Activated CD4-positive, alpha-beta T cell treated with anti-CD3 and anti-CD28 coated beads, Interleukin-2, amount 50 U/mL, for 48 hours (primary cell): ENCODE measurements around the gene CASZ1.

ENCODE experiments used
- DNase-seq, 2 experiments: peaks; one replicate each; pipeline ENCODE4 v3.0.0-alpha.2; 2020

Gene CASZ1

DNA sequence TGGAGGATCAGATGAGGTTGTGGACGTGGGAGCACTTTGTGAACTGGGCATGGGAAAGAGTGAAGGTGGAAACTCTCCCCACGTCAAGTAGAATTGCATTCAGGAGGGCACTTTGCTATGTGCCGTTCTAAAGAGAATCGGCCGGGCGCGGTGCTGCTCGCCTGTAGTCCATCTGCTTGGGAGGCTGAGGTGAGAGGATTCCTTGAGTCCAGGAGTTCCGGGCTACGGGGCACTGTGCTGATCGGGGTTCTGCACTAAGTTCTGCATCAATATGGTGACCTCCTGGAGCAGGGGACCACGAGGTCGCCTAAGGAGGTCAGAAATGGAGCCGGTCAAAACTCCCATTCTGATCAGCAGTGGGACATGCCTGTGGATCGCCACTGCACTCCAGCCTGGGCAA lies 179.8 kb downstream of the CASZ1 start:
- no peak for DNase-seq

DNA sequence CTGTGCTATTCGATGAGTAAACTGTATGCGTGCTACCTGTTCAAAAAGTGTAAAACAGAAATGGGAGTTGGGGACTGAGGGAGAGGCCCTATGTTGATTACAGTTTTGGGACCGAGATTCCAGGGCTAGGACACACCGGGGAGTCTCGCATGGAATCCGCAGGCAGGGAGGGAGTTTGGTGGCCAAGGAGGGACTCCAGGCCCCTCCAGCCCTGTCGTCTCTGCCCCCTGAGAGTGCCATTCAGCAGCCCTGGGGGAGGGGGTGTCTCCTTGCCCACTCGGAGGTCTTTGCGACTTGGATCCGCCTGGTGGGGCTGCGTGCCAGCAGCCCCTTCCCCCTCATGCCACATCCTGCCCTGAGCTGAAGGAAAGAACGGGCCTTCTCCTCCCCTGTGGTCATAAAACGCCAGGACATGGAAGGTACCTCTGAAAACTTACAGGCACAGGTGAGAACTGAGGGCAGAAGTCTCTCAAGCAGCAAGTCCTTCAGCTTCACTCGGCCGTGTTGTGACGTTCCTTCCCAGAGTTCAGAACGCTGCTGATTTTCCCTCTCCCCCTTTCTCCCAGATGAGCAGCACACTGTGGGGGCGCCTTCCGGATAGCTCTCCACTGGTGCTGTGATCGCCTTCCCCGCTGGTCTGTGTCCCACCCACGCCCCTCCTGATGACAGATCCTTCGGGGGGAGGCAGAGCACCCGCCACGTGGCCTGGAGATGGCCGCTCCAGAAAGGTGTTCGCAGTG lies 180.3 kb downstream of the CASZ1 start:
- DNase-seq = no peak

- no peak for DNase-seq
Measured at GRCh38 chr1:10615332-10615731, 181.1 kb downstream of the CASZ1 start.

DNA sequence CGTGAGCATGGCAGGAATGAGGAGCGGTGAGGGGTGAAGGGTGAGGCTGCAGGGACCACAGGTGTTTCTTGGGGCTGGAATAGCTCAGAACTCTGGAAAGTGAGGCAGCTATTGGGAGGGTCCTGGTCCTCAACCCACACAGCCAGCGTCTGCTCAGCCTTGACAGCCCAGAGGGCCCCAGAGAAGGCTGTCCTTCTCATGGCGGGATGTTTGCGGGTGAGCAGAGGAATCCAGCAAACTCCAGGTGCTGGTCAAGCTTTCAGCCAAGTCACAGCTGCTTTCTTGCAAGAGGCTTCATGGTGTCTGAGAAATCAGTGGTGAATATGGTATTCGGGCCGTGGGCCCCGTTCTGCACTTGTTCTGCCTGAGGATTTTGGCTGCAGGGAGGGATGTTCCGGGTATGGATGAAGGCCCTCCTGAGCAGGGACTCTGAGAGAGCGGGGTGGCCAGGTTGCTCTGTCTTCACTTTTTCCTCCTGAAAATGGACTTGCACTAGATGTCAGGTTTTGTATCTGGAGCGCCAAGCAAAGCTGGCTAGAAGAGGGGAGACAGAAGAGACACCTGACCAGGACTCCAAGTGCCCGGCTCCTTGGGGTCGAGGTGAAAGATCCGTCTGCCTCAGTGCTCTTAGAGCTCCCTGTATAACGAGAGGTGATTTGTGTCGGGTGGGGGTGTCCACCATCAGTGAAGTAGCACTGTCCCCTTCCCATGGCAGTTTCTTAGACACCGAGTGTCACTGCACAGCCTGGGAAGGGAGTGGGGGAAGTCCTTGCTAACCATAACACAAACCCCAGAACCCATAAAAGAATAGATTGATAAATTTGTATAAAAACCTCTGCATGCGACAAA lies 181.8 kb downstream of the CASZ1 start:
- DNase-seq = no peak

DNA sequence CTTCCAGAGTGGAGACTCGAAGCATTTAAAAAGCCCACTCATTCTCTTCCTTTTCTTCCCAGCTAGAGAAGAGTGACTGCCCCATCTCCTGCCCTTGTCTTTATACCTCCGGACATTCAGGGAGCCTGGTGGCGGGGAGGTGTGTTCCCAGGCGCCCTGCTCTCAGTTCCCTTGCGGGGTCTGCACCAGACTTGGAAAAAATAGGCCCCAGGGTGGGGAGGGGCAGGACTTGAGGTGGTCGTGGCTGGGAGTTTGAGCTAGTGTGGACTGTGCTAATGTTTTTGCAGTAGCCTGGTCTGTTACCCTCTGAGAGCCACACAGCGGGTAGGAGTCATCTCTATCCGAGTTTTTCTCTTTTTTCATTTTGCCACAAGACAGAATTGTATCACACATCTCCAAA lies 182.6 kb downstream of the CASZ1 start:
- DNase-seq = no peak

DNA sequence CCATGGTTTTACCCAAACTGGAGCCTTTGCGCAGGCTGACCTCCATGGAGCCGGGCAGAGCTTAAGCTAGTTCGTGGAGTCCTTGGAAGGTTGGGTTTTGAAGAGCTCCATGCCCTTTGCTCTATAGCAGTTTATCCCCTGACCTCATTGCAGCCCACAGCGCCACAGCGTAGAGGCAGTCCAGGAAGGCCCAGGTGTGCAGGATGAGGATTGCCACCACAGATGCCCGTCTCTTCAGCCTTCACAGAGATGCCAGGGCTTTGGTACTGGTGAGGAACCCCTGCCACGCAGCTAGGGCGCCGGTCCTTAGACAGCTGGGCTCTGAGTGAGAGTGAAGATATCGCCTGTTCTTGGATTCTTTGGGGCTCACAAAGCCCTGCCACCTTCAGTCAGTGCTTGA lies 183.1 kb downstream of the CASZ1 start:
- DNase-seq = no peak

DNA sequence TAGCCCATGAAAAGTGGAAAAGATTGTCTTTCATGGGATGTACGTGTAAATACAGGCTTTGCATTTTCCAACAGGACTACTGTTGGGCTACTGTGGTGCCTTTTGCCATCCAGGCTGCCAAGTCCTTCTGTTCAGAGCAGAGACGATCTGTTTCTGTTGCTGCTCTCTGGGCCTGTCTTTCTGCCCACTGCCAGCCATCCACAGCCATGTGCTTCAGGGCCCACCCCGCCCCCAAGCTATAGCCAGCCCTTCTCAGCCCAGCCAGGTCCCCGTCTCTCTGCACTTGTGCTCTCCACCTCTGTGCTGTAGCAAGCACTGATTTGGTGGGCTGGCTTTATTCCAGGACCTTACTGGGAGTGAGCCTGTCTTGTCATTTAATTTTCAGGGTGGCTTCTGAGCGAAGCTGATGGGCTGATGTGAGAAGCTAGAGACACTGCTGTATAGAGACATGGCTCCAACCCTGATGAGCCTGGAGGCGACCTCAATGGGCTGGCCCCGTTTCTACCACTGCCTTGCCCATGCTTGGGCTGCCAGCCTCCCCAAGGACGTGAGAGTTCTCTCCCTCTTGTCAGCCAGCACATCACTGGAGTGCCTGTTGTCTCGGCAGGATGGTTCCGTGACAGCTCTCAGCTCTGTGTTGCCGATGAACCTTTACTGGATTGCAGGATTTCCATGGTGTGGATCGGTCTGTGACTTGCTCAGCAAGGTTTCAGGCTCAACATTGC lies 183.8 kb downstream of the CASZ1 start:
- no peak for DNase-seq

GRCh38 chr1:10610901-10611600 lies 185.4 kb downstream of the CASZ1 start:
- no peak for DNase-seq

DNA sequence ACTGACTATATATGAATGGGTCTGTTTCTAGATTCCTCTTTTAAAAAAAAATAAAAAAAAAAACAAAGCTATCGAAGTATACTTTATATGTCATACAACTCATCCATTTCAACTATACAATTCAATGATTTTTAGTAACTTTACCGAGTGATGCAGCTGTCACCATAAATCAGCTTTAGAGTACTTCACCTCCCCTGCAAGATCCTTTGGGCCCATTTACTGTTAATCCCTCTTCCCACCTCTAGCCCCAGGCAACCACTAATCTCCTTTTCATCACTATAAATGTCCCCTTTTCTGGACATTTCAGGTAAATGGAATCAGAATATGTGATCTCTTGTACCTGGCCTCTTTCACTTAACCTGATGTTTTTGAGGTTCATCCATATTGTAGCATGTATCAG lies 187.8 kb downstream of the CASZ1 start:
- no peak for DNase-seq

DNA sequence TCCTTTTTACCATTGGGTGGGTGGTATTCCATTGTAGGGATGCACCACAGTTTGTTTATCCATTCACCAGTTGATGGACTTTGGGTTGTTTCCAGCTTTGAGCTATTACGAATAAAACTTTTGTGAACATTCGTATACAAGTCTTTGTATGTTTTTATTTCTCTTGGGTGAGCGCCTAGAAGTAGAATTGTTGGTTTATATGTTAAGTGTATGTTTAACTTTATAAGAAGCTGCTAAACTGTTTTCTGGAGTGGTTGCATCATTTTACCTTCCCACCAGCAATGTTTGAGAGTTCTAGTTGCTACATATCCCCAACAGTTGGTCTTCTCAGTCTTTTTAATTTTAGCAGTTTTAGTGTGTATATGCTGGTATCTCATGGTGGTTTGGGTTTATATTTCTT lies 189.2 kb downstream of the CASZ1 start:
- no peak for DNase-seq

DNA sequence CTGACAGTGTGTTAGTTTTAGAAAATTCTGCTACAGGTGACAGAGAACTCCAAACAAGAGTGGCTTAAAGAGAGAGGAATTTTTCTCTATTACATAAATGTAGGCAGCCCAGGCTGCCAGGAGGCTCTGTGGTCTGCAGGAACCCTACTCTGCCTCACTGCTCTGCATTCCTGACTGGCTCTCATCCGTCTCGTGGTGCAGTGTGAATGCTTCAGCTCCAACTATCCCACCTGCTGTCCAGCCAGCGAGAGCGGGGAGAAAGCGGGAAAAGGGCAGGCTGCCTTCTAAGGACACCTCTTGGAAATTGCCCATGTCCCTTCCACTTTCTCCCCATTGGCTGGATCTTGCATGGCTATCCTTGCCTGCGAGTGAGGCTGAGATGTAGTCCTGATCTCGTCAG lies 190.4 kb downstream of the CASZ1 start:
- DNase-seq = no peak

DNA sequence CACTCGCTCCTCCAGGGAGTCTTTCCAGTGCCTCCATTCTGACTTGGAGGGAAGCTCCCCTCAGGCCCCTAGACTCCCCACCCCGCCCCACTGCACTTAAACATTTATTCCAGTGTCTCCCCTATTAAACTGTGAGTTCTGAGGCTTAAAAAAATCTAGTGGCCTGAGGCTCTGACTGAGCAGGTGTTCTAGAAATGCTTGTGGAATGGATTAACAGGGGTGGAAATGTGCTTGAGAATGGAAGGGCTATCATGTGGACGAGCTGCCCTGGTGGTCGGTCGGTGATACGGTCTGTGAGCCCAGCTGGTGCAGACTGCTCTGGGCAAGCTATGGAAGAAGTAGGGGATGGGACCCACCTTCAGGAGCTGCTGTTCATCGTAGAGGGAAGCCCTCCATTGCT lies 191.5 kb downstream of the CASZ1 start:
- no peak for DNase-seq

DNA sequence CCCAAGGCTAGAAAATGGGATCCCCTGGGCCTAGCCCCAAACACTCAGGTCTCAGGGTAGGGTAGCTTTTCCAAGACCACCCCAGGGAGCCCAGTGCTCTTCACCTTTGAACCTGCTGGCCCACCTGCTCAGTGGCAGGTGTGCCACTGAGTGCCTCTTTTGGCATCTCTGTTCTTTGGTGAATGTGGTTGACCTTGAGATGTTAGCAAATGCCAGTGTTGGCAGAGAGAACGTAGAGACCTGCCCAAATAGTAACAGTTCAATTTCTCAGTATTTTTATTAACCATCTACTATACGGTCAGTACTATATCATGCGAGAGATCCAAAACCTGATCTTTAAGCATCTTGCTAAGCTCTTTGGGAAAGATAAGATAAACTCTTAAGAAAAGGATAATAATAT lies 193.5 kb downstream of the CASZ1 start:
- no peak for DNase-seq

- no peak for DNase-seq
Measured at GRCh38 chr1:10601342-10602070, 194.9 kb downstream of the CASZ1 start.

GRCh38 chr1:10599194-10599861 lies 197.1 kb downstream of the CASZ1 start:
- DNase-seq = no peak

DNA sequence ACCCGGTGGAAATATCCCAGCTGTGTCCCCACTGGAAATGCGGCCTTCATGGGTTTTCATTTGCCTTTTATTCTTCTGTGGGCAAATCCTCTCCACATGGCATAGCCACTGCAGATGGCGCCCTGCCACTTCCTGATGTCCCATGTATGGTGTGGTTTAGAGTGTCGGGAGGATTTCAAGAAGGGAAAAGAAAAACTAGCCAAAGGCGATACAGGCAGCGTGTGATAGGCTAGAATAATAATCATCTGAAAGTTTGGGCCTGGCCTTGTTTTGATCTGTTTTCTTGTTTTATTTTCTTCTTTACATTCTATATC lies 198.1 kb downstream of the CASZ1 start:
- no peak for DNase-seq

DNA sequence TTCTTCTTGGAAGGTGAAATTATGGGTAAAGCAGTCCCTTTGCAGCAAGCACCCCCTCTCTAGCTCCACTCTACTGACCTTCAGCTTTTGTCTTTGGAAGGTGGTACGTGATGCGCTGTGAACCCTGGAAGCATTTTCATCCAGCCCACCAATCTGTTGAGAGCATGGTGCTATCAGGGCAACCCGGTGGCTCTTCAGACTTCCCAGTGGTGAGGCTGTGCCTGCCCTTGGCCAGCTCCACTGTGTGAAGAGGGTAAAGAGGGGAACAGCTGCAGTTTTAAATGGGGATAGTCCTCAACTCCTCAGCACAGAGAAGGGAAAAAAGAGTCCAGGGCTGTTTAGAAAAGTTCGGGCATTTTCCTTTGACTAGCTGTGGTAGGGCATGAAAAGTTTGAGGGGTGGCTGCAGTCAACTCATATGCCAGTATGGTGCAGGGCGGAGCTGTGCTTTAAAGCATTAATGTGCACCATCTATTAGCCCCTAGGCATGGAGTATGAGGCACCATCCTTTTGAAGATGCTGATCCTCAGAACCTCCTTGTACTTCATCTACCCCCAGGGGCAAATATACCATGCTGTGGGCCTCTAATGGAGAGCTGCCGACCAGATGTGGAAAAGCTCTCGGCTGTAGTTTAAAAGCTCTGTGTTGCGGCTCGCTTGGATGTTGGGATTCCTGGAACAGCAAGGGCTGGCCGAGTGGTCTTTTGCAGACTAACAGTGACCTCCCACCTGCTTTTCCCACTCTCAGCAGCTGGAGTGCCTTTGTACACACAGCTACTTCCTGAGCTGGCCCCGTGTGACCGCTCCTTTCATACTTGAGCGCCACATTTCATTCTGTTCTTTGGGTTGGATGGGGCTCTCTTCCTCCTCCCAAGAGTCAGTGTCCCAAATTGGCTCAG lies 198.7 kb downstream of the CASZ1 start:
- no peak for DNase-seq

DNA sequence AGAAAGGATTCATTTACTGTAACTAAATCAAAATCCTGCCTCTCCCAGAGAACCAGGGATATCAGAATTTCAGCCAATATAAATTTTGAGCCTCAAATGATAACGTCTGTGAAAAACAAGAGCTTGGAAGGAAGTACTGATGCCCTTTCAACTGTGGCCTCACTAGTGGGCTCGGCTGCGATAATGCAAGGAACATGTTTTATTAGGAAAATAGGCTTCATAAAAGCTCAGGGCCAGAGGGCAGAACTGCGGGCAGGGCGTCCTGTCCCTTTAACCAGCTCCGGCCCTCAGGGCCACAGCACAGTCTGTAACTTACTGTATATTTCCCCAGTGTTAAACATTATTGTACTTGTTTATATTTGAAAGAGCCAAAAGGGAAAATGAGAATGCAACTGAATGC lies 199.7 kb downstream of the CASZ1 start:
- no peak for DNase-seq

DNA sequence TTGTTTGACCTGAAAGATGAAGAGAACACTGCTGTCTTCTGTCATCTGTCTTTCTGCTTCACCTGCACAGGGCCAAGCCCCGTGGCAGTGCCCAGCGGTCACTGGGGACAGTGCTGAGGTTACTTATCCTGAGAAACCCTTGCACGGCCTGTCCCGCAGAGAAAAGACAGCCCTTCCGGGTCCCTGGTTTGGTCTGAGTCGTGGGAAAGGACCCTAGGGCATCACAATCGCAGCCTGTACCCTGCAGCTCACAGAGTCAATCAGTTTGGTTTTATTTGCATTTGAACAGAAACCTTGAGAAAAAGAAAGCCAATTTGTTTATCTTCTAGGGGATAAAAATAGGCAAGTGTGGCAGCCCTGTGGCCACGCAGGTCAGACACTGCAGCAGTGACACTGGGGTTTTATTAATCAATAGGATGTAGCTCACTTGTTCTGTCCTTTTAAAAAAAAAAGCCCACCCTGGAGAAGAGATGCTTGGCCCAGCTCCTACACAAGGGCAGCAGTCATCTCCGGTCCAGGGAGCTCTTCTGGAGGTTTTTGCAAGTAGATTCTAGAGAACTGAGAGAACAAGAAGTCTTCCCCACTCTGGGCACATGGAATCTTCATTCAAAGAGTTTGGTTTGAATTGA lies 201.7 kb downstream of the CASZ1 start:
- no peak for DNase-seq

- no peak for DNase-seq
Measured at GRCh38 chr1:10593750-10594149, 202.7 kb downstream of the CASZ1 start.
